ENCODE measurements around the gene LMCD1.

Gene LMCD1

GRCh38 chr3:8525893-8526292 is 24.3 kb downstream of the LMCD1 start:
- TF ChIP-seq CTCF (IDR thresholded peaks at IDR 0.05; ENCODE audit: insufficient read depth, low read length, poor library complexity, severe bottlenecking) = no peak
- no peak for DNase-seq (ENCODE audit: extremely low read depth, insufficient read length)
- H3K27me3 ChIP-seq (replicated peaks; ENCODE audit: control insufficient read depth, insufficient read depth, low read length) = no peaks in the 10 kb centered on the region
- H3K4me3 ChIP-seq (replicated peaks; ENCODE audit: low read depth, low read length) = no peak overlapping the region
- no peaks in the 10 kb centered on the region for H3K36me3 ChIP-seq (ENCODE audit: control insufficient read depth, insufficient read depth, low read length)

- DNase-seq (ENCODE audit: extremely low read depth, insufficient read length) = no peak
- Histone ChIP-seq H3K36me3 (ENCODE audit: control insufficient read depth, insufficient read depth, low read length) (no peaks in the 10 kb centered on the region; the same call in 1 of the 2 replicates), H3K4me3 (replicated peaks; ENCODE audit: low read depth, low read length) (no peak overlapping the region), H3K27me3 (replicated peaks; ENCODE audit: control insufficient read depth, insufficient read depth, low read length) (no peaks in the 10 kb centered on the region)
- no peak for TF ChIP-seq CTCF (IDR thresholded peaks at IDR 0.05; ENCODE audit: insufficient read depth, low read length, poor library complexity, severe bottlenecking)
These were observed 27.6 kb downstream of the LMCD1 start for GRCh38 chr3:8529181-8529637.

- Histone ChIP-seq H3K27me3 (replicated peaks; ENCODE audit: control insufficient read depth, insufficient read depth, low read length) (no peaks in the 10 kb centered on the region), H3K36me3 (ENCODE audit: control insufficient read depth, insufficient read depth, low read length) (no peaks in the 10 kb centered on the region; the same call in 1 of the 2 replicates), H3K4me3 (replicated peaks; ENCODE audit: low read depth, low read length) (no peak overlapping the region)
- no peak for DNase-seq (ENCODE audit: extremely low read depth, insufficient read length)
- no peak for TF ChIP-seq CTCF (IDR thresholded peaks at IDR 0.05; ENCODE audit: insufficient read depth, low read length, poor library complexity, severe bottlenecking)
These were observed 28.3 kb downstream of the LMCD1 start for GRCh38 chr3:8529738-8530525.

GRCh38 chr3:8530581-8530980 is 29.0 kb downstream of the LMCD1 start:
- Histone ChIP-seq H3K4me3 (replicated peaks; ENCODE audit: low read depth, low read length) (no peak overlapping the region), H3K27me3 (replicated peaks; ENCODE audit: control insufficient read depth, insufficient read depth, low read length) (no peaks in the 10 kb centered on the region), H3K36me3 (ENCODE audit: control insufficient read depth, insufficient read depth, low read length) (no peaks in the 10 kb centered on the region; the same call in 1 of the 2 replicates)
- TF ChIP-seq CTCF (IDR thresholded peaks at IDR 0.05; ENCODE audit: insufficient read depth, low read length, poor library complexity, severe bottlenecking) = no peak
- DNase-seq (ENCODE audit: extremely low read depth, insufficient read length) = no peak

- no peak overlapping the region for H3K4me3 ChIP-seq (replicated peaks; ENCODE audit: low read depth, low read length)
- H3K27me3 ChIP-seq (replicated peaks; ENCODE audit: control insufficient read depth, insufficient read depth, low read length) = no peaks in the 10 kb centered on the region
- TF ChIP-seq CTCF (IDR thresholded peaks at IDR 0.05; ENCODE audit: insufficient read depth, low read length, poor library complexity, severe bottlenecking) = no peak
- H3K36me3 ChIP-seq (ENCODE audit: control insufficient read depth, insufficient read depth, low read length) = no peaks in the 10 kb centered on the region; the same call in 1 of the 2 replicates
- no peak for DNase-seq (ENCODE audit: extremely low read depth, insufficient read length)
These were observed 30.7 kb downstream of the LMCD1 start for GRCh38 chr3:8532251-8532871.
